Measurements from ENCODE around the gene PANK4. TPM values are rescaled to one million over a fixed set of nuclear protein-coding genes. Genes with fewer than 3 reads are reported as not detected.

PANK4 gene
- total and polyA plus RNA-seq, 4 donors, result 6.2 to 26.8 (median 12.6) TPM

DNA sequence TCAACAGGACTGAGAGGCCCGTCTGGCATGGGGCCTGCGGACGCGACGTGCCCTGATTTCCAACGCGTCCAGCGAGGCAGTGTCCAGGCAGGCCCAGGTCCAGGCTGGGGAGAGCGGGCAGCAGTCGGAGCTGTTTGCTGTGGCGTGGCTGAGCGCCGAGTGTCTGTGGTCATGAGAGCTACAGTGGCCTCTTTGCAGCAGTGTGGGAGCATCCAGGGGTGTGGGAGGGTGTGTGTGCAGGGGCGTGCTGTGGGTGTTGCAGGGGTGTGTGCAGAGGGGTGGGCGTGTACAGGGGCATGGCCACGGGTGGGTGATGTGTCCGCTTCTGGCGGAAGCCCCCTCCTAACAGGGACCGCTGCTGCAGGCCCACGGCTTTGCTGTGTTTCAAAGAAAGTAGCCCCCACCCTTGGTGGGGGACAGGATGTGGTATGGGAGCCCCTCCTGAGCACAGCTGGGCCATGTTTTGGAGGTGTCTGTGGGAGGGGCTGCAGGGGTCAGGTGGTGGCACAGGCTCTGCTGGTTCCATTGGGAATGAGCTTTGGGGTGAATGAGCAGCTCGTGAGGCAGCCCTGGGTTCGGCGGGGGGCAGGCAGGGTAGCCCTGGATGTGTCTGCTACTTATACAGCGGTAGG lies 32.6 kb downstream of the PANK4 start (continued):
- TF ChIP-seq, protein P1, sequence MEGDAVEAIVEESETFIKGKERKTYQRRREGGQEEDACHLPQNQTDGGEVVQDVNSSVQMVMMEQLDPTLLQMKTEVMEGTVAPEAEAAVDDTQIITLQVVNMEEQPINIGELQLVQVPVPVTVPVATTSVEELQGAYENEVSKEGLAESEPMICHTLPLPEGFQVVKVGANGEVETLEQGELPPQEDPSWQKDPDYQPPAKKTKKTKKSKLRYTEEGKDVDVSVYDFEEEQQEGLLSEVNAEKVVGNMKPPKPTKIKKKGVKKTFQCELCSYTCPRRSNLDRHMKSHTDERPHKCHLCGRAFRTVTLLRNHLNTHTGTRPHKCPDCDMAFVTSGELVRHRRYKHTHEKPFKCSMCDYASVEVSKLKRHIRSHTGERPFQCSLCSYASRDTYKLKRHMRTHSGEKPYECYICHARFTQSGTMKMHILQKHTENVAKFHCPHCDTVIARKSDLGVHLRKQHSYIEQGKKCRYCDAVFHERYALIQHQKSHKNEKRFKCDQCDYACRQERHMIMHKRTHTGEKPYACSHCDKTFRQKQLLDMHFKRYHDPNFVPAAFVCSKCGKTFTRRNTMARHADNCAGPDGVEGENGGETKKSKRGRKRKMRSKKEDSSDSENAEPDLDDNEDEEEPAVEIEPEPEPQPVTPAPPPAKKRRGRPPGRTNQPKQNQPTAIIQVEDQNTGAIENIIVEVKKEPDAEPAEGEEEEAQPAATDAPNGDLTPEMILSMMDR (IDR thresholded peaks at IDR 0.05; ENCODE audit: low read depth, low read length, missing input control), result no peak
- TF ChIP-seq YY1 (IDR thresholded peaks at IDR 0.05) (no peak), SP1 (IDR thresholded peaks at IDR 0.05) (no peak)
- TF ChIP-seq, protein P2, sequence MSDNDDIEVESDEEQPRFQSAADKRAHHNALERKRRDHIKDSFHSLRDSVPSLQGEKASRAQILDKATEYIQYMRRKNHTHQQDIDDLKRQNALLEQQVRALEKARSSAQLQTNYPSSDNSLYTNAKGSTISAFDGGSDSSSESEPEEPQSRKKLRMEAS (IDR thresholded peaks at IDR 0.05), result no peak

GRCh38 chr1:2493218-2493617 lies 33.2 kb downstream of the PANK4 start:
- peaks cover 6 to 11% (median 10%) of the 10 kb centered on the region in 4 donors for H3K4me1 ChIP-seq (ENCODE audit: control insufficient read depth in 4 of 4, insufficient read depth in 4 of 4, low read length in 3 of 4)
- DNase-seq (ENCODE audit: low spot score), result no peak
- no peak overlapping the region for H3K9ac ChIP-seq (ENCODE audit: low read depth in 1 of 2, low read length in 2 of 2)
- H3K27me3 ChIP-seq (ENCODE audit: control insufficient read depth in 4 of 4, insufficient read depth in 4 of 4, low read length in 3 of 4), result no peaks in the 10 kb centered on the region
- peaks cover 0 to 6% (median 0%) of the 10 kb centered on the region in 4 donors for H3K9me3 ChIP-seq (ENCODE audit: control insufficient read depth in 4 of 4, low read length in 3 of 4)
- H3K27ac ChIP-seq (ENCODE audit: low read depth in 1 of 2, low read length in 2 of 2), result no peak overlapping the region
- no peaks in the 10 kb centered on the region for H3K36me3 ChIP-seq (ENCODE audit: control insufficient read depth in 4 of 4, insufficient read depth in 3 of 4, low read depth in 1 of 4, low read length in 3 of 4)
- TF ChIP-seq HNF4G (IDR thresholded peaks at IDR 0.05) (no peak), RAD21 (IDR thresholded peaks at IDR 0.05) (no peak), JUND (IDR thresholded peaks at IDR 0.05) (no peak), RXRA (IDR thresholded peaks at IDR 0.05) (no peak), GABPA (IDR thresholded peaks at IDR 0.05 in 1 of 2, conservative IDR thresholded peaks at IDR 0.05 in 1 of 2) (no peak), SP1 (IDR thresholded peaks at IDR 0.05) (no peak), NR2F2 (IDR thresholded peaks at IDR 0.05) (no peak), FOXA2 (IDR thresholded peaks at IDR 0.05) (no peak), ATF3 (IDR thresholded peaks at IDR 0.05) (no peak), EGR1 (IDR thresholded peaks at IDR 0.05; ENCODE audit: low read depth in 2 of 2) (no peak), YY1 (IDR thresholded peaks at IDR 0.05) (no peak), FOXA1 (IDR thresholded peaks at IDR 0.05) (no peak), TAF1 (conservative IDR thresholded peaks at IDR 0.05) (no peak), HNF4A (conservative IDR thresholded peaks at IDR 0.05) (no peak), REST (IDR thresholded peaks at IDR 0.05) (no peak)
- TF ChIP-seq, protein P1 (IDR thresholded peaks at IDR 0.05; ENCODE audit: low read depth, low read length, missing input control), result no peak
- TF ChIP-seq, protein P3, sequence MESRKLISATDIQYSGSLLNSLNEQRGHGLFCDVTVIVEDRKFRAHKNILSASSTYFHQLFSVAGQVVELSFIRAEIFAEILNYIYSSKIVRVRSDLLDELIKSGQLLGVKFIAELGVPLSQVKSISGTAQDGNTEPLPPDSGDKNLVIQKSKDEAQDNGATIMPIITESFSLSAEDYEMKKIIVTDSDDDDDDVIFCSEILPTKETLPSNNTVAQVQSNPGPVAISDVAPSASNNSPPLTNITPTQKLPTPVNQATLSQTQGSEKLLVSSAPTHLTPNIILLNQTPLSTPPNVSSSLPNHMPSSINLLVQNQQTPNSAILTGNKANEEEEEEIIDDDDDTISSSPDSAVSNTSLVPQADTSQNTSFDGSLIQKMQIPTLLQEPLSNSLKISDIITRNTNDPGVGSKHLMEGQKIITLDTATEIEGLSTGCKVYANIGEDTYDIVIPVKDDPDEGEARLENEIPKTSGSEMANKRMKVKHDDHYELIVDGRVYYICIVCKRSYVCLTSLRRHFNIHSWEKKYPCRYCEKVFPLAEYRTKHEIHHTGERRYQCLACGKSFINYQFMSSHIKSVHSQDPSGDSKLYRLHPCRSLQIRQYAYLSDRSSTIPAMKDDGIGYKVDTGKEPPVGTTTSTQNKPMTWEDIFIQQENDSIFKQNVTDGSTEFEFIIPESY (IDR thresholded peaks at IDR 0.05), result no peak
- TF ChIP-seq, protein P2 (IDR thresholded peaks at IDR 0.05), result no peak
- 84% methylated on average over 19 of the region's 19 CpGs for WGBS
- H3K4me3 ChIP-seq (ENCODE audit: low read depth in 1 of 3, low read length in 3 of 3), result no peak overlapping the region

All from liver (tissue), 9 donors.